Activated naive CD8-positive, alpha-beta T cell treated with anti-CD3 and anti-CD28 coated beads, Interleukin-2, amount 10 ng/mL, durations not matched to agents 7 days and 5 days (primary cell): ENCODE data around the gene CFAP92. TPM values are rescaled to one million over a fixed set of nuclear protein-coding genes. Genes with fewer than 3 reads are reported as not detected.

Experiments used
- ATAC-seq: fragments of 150-1000 bp; cut with Tn5 transposase; one replicate; pipeline ENCODE4 v1.10.0; 2021; ENCODE audit warnings: low read depth, moderate library complexity
- POLR2A ChIA-PET: fragments of 350-600 bp; sonication (Branson Sonifier 250); formaldehyde crosslinking; loops from one replicate; lab custom pipeline; 2021; ENCODE audit warnings: antibody characterized with exemption; lab: Charles Lee
- DNase-seq: peaks from one replicate; pipeline ENCODE4 v3.0.0; 2021
- H3K27ac Mint-ChIP-seq: one replicate; pipeline ENCODE4 v1.8.0; 2022; ENCODE audit warnings: mild to moderate bottlenecking, mixed read lengths
- H3K27me3 Mint-ChIP-seq: one replicate; pipeline ENCODE4 v1.8.0; 2022; ENCODE audit warnings: mild to moderate bottlenecking, moderate library complexity, mixed read lengths
- H3K36me3 Mint-ChIP-seq: one replicate; pipeline ENCODE4 v1.8.0; 2021; ENCODE audit warnings: mild to moderate bottlenecking, mixed read lengths
- H3K4me1 Mint-ChIP-seq: one replicate; pipeline ENCODE4 v1.8.0; 2021; ENCODE audit warnings: mixed read lengths
- H3K4me3 Mint-ChIP-seq: one replicate; pipeline ENCODE4 v1.8.0; 2022; ENCODE audit warnings: mild to moderate bottlenecking, moderate library complexity, mixed read lengths
- H3K9me3 Mint-ChIP-seq: one replicate; pipeline ENCODE4 v1.8.0; 2021; ENCODE audit warnings: mixed read lengths
- total RNA-seq, 2 experiments: library from RNA; stranded (reverse); gene quantifications; one replicate each; pipeline ENCODE4 v1.2.3, GENCODE V29; 2021

CFAP92 gene
- total RNA-seq, 2 experiments from 2014 or later = 0.22 TPM; not detected in 1

DNA sequence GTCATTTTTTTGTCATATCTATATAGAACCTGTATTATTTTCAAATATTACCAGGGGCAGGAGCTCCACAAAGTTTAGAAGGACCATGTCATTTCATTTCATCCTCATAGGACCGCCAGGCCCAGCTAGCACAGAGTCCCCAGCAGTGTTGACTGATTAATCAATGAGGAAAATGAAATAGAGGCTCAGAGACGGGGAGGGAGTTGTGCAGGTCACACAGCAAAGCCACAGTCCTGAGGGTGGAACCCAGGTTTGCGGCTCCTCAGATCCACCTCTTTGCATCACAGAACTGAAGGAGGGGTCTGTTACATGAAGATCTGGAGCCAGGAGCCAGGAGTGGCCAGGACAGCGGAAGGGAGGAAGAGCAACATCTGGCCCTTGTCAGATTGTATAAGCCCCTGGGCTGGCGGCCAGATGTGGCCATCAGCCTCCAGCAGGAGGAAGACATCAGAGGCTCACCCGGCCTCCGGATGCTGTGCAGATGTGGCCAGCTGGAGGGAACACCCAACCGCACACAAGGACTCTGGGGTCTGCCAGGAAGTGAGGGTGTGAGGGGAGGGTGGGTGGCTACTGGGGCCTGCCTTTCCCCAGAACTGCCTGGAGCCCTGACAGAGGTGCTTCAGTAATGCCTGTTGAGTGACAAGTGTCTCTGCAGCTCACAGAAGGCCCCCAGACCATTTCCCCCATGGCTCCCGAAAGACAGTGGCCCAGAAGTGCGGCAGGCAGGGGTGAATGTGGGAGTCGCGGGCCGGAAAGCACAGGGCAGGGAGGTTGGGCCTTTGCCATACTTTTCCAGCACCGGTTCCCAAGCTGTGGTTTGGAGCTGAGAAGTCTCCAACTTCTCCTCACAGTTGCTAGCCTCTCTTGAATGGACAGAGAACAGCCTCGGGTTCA, 28.5 kb upstream of the CFAP92 start:
- no peaks in the 10 kb centered on the region for H3K9me3 Mint-ChIP-seq
- H3K36me3 Mint-ChIP-seq = no peaks in the 10 kb centered on the region
- no peaks in the 10 kb centered on the region for H3K27me3 Mint-ChIP-seq
- H3K4me1 Mint-ChIP-seq = peaks cover 27% of the 10 kb centered on the region
- no peak for DNase-seq
- H3K27ac Mint-ChIP-seq = peak overlapping the region; percentile 69
- peak overlapping the region; percentile 11 for H3K4me3 Mint-ChIP-seq
- POLR2A ChIA-PET = interaction anchor here (0.7 to 1.2 kb wide), 3 partner anchors 28 to 98 kb away, joined by 3 to 6 read pairs (median 4); no protein-coding TSS in a partner anchor
- ATAC-seq = no peak

DNA sequence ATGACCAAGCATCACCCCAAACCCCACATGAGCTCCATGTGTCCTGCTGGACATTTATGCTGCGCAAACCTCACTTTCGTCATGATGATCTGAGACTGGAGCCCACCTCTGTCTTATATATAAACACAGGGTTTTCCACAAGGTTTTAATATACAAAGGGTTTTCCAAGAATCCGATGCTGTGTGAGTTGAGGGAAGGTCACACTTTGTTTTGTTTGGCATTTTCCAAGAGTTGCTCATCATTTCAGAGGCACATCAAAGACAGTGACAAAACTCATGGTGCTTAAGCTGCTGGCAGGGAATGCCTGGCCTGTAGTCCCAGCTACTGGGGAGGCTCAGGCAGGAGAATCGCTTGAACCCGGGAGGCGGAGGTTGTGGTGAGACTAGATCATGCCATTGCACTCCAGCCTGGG, 27.3 kb upstream of the CFAP92 start:
- Mint-ChIP-seq H3K27me3 (no peaks in the 10 kb centered on the region), H3K4me3 (no peak overlapping the region), H3K36me3 (no peaks in the 10 kb centered on the region), H3K27ac (no peak overlapping the region), H3K4me1 (peaks cover 23% of the 10 kb centered on the region), H3K9me3 (no peaks in the 10 kb centered on the region)
- no peak for ATAC-seq
- DNase-seq = no peak
- POLR2A ChIA-PET = no interaction called here

DNA sequence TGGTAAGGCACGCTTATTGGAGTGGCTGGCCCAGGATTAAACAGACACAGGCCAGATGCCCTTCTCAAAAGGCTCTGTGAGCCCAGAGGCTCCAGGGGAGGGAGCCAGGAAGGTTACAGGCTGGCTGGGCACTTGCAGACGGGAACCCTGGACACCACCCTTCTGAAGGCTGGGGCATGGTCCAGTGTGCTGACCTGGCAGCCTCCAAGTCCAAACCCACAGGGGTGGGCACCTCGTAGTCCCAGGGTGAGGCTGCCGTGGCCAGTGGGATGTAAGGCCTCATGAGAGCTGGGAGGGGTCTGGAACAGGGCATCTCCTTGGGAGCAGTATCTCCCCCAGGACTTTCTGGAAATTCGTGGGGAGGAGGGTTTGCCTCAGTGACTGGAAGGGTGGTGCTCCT, 26.8 kb upstream of the CFAP92 start:
- no peaks in the 10 kb centered on the region for H3K9me3 Mint-ChIP-seq
- no peak for DNase-seq
- H3K27ac Mint-ChIP-seq = no peak overlapping the region
- H3K4me3 Mint-ChIP-seq = no peak overlapping the region
- peaks cover 24% of the 10 kb centered on the region for H3K4me1 Mint-ChIP-seq
- no peak for ATAC-seq
- POLR2A ChIA-PET = no interaction called here
- H3K36me3 Mint-ChIP-seq = no peaks in the 10 kb centered on the region
- no peaks in the 10 kb centered on the region for H3K27me3 Mint-ChIP-seq

DNA sequence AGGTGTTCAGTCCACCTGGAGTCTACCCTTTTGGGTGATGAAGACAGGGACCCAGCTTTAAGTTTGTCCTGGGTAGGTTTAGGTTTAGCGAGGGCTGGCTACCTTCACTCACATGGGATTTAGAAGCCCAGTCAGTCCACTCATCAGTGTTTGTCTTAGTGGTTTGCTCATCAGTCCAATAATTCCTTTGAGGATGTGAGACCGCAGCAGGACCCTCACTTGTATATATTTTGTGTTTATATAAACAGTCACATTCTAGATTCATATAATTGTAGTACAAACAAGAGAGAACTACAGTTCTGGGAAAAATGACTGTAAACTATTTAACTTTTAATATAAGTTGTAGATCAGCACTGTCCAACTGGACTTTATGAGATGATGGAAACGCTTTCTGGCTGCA, 25.4 kb upstream of the CFAP92 start:
- Mint-ChIP-seq H3K27me3 (no peaks in the 10 kb centered on the region), H3K4me3 (no peak overlapping the region), H3K36me3 (no peaks in the 10 kb centered on the region), H3K9me3 (no peaks in the 10 kb centered on the region), H3K27ac (no peak overlapping the region), H3K4me1 (peaks cover 32% of the 10 kb centered on the region)
- POLR2A ChIA-PET = no interaction called here
- ATAC-seq = no peak
- no peak for DNase-seq

DNA sequence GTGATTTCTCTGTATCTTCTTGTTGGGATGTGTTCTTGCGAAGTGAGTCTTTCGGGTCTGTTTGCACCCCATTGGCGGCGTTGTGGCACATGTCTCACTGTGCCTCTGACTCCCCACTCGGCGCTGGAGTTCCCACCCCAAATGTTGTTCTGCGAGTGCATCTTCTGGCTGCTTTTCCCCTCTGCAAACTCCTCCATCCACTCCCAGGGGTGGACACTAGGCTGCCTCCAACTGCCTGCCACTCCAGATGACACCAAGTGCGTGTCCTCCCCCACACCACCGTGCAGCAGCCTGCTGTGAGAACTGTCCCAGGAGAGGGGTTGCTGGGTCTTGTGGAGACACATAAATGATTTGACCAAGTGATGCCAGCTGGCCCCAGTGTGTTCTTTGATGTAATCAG, 24.9 kb upstream of the CFAP92 start:
- no peaks in the 10 kb centered on the region for H3K27me3 Mint-ChIP-seq
- POLR2A ChIA-PET = no interaction called here
- DNase-seq (no peak), ATAC-seq (no peak)
- H3K4me3 Mint-ChIP-seq = no peak overlapping the region
- no peaks in the 10 kb centered on the region for H3K9me3 Mint-ChIP-seq
- H3K27ac Mint-ChIP-seq = peak overlapping the region; percentile 24
- no peaks in the 10 kb centered on the region for H3K36me3 Mint-ChIP-seq
- peaks cover 32% of the 10 kb centered on the region for H3K4me1 Mint-ChIP-seq

DNA sequence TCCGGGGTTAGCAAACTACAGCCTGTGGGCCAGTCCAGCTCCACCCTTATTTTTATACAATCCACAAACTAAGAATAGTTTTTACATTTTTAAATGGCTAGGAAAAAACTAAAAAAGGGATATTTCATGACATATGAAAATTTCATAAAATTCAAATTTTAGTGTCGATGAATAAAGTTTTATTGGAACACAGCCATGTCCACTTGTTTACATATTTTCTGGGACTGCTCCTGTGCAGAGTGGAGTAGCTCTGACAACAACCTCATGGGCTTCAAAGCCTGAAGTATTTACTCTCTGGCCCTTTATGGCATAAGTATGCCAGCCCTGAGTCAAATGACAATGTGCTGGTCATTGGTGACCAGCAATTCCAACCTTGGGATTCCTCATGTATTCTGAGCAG, 24.4 kb upstream of the CFAP92 start:
- peaks cover 36% of the 10 kb centered on the region for H3K4me1 Mint-ChIP-seq
- no peaks in the 10 kb centered on the region for H3K27me3 Mint-ChIP-seq
- no peaks in the 10 kb centered on the region for H3K36me3 Mint-ChIP-seq
- no peak overlapping the region for H3K27ac Mint-ChIP-seq
- ATAC-seq (no peak), DNase-seq (peak; percentile 22)
- no peak overlapping the region for H3K4me3 Mint-ChIP-seq
- H3K9me3 Mint-ChIP-seq = no peaks in the 10 kb centered on the region
- POLR2A ChIA-PET = interaction anchor here (3.8 to 4.6 kb wide), 2 partner anchors 8 to 13 kb away, joined by 53 to 87 read pairs; no protein-coding TSS in a partner anchor

DNA sequence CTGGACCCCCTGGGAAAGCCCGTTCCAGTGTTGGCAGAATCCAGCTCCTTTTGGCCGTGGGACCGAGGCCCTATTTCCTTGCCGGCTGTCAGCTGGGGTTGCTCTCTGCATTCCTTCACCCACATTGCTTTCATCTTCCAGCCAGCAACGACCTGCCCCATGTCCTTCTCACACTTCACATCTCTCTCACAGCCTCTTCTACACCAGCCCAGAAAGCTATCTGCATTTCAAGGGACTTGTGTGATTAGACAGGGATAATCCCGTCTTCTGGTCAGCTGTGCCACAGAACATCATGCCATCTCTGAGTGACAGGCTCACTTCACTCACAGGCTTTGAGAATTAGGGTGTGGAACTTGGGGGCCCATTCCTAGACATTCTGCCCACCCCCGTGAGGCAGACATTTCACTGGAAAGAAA, 23.6 kb upstream of the CFAP92 start:
- DNase-seq (no peak), ATAC-seq (no peak)
- Mint-ChIP-seq H3K27me3 (no peaks in the 10 kb centered on the region), H3K4me1 (peaks cover 34% of the 10 kb centered on the region), H3K36me3 (no peaks in the 10 kb centered on the region), H3K9me3 (no peaks in the 10 kb centered on the region), H3K27ac (peak overlapping the region; percentile 82), H3K4me3 (peak overlapping the region; percentile 15)
- POLR2A ChIA-PET = interaction anchor here (1.3 to 4.6 kb wide), 8 partner anchors 9 to 298 kb away, joined by 3 to 87 read pairs (median 21); partner anchors contain the start of genes CFAP92, COPG1 and RAB43

DNA sequence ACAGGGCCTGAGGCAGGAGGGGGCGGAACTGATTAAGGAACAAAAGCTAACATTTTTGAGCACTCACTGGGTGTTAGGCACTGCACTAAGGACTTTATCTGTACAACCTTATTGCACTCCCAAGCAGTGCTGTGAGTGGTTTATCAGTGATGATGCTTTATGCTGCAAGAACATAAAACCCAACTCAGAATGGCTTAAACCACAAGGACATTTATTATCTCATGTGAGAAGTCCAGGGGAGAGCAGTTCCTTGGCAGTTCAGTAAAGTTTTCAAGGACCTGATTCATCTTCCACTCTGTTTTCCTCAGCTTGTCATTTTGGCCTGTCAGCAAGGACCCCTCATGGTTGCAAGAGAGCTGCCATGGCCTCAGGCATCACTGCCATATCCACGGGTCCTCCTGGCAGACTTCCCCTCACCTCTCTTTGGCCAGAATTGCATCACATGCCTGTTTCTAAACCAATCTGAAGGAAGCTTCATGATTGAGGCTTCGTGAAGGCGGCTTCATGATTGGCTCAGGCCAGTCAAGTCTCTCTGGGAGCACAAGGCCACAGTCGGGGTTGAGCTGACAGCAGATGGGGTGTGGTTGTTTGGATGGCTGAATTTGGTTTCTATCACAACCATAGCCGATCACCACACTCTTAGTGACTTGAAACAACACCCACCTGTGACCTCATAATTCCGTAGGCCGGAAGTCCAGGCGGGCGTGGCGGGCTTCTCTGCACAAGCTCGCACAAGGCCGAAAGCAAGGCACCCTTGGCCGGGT, 23.0 kb upstream of the CFAP92 start:
- no peaks in the 10 kb centered on the region for H3K9me3 Mint-ChIP-seq
- H3K27me3 Mint-ChIP-seq = no peaks in the 10 kb centered on the region
- DNase-seq = no peak

DNA sequence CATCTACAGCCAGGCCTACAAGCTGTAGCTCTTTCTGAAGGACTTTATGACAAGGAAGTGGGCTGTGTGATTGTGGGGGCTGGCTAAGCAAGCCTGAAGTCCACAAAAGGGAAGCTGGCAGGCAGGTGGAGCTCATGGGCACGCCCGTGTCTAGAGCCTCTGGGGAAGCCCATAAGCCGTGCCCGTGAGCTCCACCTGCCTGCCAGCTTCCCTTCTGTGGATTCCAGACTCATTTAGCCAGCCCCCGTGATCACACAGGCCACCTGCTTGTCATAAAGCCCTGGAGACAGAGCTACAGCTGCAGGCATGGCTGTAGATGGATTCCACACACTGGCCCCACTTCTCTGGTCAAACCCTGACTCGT, 22.5 kb upstream of the CFAP92 start:
- peaks cover 29% of the 10 kb centered on the region for H3K4me1 Mint-ChIP-seq
- POLR2A ChIA-PET = interaction anchor here (0.6 to 4.6 kb wide), 20 partner anchors 10 to 302 kb away, joined by 3 to 87 read pairs (median 9); partner anchors contain the start of genes CFAP92, CNBP, COPG1 and RAB43

More for the DNA sequence above, 23.0 kb upstream of the CFAP92 start:
- ATAC-seq = peak; percentile 9
- Mint-ChIP-seq H3K27ac (peak overlapping the region; percentile 90), H3K4me1 (peaks cover 29% of the 10 kb centered on the region), H3K36me3 (no peaks in the 10 kb centered on the region), H3K4me3 (peak overlapping the region; percentile 61)
- POLR2A ChIA-PET = interaction anchor here (0.8 to 4.6 kb wide), 18 partner anchors 10 to 298 kb away, joined by 3 to 87 read pairs (median 10); partner anchors contain the start of genes CFAP92, CNBP, COPG1 and RAB43

DNA sequence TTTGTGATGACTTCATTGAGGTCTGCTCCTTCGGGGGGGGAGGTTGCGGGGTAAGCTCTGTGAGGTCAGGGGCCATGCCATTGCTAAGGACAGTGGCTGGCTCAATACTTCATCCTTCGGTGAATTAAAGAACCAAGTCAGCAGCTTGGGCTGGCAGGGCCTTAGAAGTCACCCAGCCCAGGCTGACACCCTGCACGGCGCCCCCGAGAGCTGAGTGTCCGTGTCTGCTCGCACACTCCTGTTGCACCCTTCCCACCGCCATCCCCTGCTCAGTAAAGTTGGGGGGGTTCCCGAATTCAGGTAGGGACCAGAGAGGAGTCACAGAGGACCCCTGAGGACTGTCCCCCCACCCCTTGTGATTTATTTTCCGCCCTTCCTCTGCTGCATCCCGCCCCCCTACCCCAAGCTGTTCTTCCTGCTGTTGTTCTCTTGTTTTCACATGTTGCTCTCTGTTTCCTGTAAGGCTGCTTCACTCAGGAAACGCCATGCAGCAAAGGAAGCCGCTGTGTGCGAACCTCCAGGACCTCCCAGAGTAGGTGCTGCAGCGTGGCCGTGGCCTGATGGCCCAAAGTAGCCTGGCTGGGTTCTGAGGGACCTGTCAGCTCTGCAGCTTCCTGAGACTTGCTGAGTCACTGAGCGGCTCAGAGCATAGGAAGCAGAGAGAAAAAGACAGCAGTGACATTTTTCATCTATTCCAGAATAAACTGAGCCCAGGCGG, 21.7 kb upstream of the CFAP92 start:
- Mint-ChIP-seq H3K27ac (peak overlapping the region; percentile 90), H3K36me3 (no peaks in the 10 kb centered on the region), H3K4me3 (peak overlapping the region; percentile 61), H3K4me1 (peaks cover 29% of the 10 kb centered on the region), H3K9me3 (no peaks in the 10 kb centered on the region), H3K27me3 (no peaks in the 10 kb centered on the region)
- POLR2A ChIA-PET = interaction anchor here (0.6 to 4.6 kb wide), 21 partner anchors 11 to 424 kb away, joined by 3 to 87 read pairs (median 9); partner anchors contain the start of genes CFAP92, CNBP, COPG1 and IFT122
- ATAC-seq = peak; percentile 64
- DNase-seq = peak; percentile 64

More for the DNA sequence above, 22.5 kb upstream of the CFAP92 start:
- H3K27me3 Mint-ChIP-seq = no peaks in the 10 kb centered on the region
- H3K36me3 Mint-ChIP-seq = no peaks in the 10 kb centered on the region
- peak overlapping the region; percentile 61 for H3K4me3 Mint-ChIP-seq
- DNase-seq = peak; percentile 68
- ATAC-seq = peak; percentile 91
- H3K27ac Mint-ChIP-seq = peak overlapping the region; percentile 90
- no peaks in the 10 kb centered on the region for H3K9me3 Mint-ChIP-seq

DNA sequence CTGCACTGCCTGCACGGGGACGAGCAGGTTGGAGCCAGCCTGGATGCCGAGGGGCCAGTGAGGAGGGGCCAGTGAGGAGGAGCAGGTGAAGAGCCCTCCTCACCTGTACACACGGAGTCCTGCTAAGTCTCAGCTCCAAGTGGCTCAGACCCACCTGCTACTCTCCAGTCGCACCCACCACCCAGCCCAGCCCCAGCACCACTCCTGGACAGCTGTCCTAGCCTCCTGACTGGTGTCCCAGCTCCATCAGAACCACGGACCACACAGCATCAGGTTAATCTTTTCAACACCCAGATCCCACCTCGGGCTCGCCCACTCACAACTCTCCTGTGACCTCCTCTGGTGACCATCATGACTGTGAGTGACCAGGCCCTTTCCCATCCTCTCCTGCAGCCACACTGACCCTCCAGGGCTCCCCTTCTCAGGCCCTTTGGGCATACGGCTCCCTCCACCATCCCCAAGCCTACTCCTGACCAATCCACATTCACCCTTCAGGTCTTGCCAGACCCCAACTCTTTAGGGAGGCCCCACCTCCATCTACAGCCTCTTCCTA, 21.0 kb upstream of the CFAP92 start:
- POLR2A ChIA-PET = interaction anchor here (0.6 to 4.6 kb wide), 12 partner anchors 10 to 425 kb away, joined by 3 to 87 read pairs (median 14); partner anchors contain the start of genes CFAP92, CNBP, COPG1 and IFT122
- Mint-ChIP-seq H3K36me3 (no peaks in the 10 kb centered on the region), H3K27ac (peak overlapping the region; percentile 90), H3K4me3 (peak overlapping the region; percentile 32), H3K4me1 (peaks cover 28% of the 10 kb centered on the region), H3K27me3 (no peaks in the 10 kb centered on the region), H3K9me3 (no peaks in the 10 kb centered on the region)
- DNase-seq = no peak
- ATAC-seq = no peak

DNA sequence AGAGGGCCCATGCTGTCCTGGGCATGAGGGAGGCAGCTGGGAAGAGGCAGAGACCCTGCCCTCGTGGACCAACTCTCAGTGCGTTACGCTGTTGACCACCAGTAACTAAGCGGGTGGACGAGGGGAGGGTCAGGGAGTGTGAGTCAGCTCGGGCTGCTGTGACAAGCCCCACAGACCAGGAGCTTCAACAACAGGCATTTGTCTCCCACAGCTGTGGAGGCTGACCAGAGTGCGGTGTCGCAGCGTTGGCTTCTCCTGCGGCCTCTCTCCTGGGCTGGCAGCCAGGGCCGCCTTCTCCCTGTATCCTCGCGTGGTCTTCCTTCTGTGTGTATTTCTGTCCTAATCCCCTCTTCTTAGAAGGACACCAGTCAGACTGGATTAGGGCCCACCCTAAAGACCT, 20.3 kb upstream of the CFAP92 start:
- no peak for ATAC-seq
- Mint-ChIP-seq H3K9me3 (no peaks in the 10 kb centered on the region), H3K4me3 (no peak overlapping the region), H3K4me1 (peaks cover 28% of the 10 kb centered on the region), H3K27ac (peak overlapping the region; percentile 90), H3K27me3 (no peaks in the 10 kb centered on the region), H3K36me3 (no peaks in the 10 kb centered on the region)
- POLR2A ChIA-PET = interaction anchor here (1.1 to 4.6 kb wide), 7 partner anchors 13 to 301 kb away, joined by 3 to 87 read pairs (median 14); partner anchors contain the start of genes CFAP92, CNBP and RAB43
- DNase-seq = no peak
